K562 (cell line): Measurements from ENCODE around the gene BAD. TPM values are rescaled to one million over a fixed set of nuclear protein-coding genes. Genes with fewer than 3 reads are reported as not detected.

Source experiments
- HIVEP1 ChIP-seq: fragments of 250-450 bp; sonication (Bioruptor Pico); IDR thresholded peaks from 2 replicates; pipeline ENCODE4 v1.4.0; 2020; ENCODE audit warnings: mild to moderate bottlenecking
- IRF2 ChIP-seq: sonication (generic); formaldehyde crosslinking; IDR thresholded peaks from 2 replicates; pipeline ENCODE4 v1.8.1; 2022; ENCODE audit warnings: mild to moderate bottlenecking, missing genetic modification reagents
- KAT8 ChIP-seq: fragments of 450-650 bp; IDR thresholded peaks from 2 replicates; pipeline ENCODE4 v1.6.1; 2016; ENCODE audit warnings: low read depth, mild to moderate bottlenecking
- NFE2L1 ChIP-seq: fragments of 450-650 bp; IDR thresholded peaks from 2 replicates; pipeline ENCODE4 v1.6.1; 2016; ENCODE audit warnings: missing genetic modification characterization, low read depth, mild to moderate bottlenecking, missing compliant biosample characterization, moderate library complexity, borderline replicate concordance
- POLR2G ChIP-seq: fragments of 200-400 bp; formaldehyde crosslinking; IDR thresholded peaks from 2 replicates; pipeline ENCODE4 v1.6.1; 2017; ENCODE audit warnings: low read depth, mild to moderate bottlenecking, antibody characterized with exemption, low read length, moderate library complexity
- SAP30 ChIP-seq: fragments of 200-600 bp; sonication (generic); IDR thresholded peaks from 2 replicates; pipeline ENCODE4 v1.6.1; 2012; ENCODE audit warnings: borderline replicate concordance, low read depth, mild to moderate bottlenecking, moderate library complexity, low read length, control low read depth, inconsistent platforms; ENCODE audit not compliant: insufficient read depth, poor library complexity, severe bottlenecking
- SPI1 ChIP-seq: IDR thresholded peaks from 2 replicates; pipeline ENCODE4 v1.6.1; 2011; ENCODE audit warnings: low read depth, low read length, control low read depth, borderline replicate concordance
- TBL1XR1 ChIP-seq, 2 experiments: IDR thresholded peaks; 2 replicates each; pipeline ENCODE4 v1.6.1; 2012; ENCODE audit warnings: improper control_type of control experiment in 2 of 2, low read length in 2 of 2, mild to moderate bottlenecking in 1 of 2
- ZNF263 ChIP-seq: sonication (generic); formaldehyde crosslinking; IDR thresholded peaks from 2 replicates; pipeline ENCODE4 v1.8.0; 2022; ENCODE audit warnings: mild to moderate bottlenecking, missing genetic modification reagents, borderline replicate concordance
- ZSCAN32 ChIP-seq: fragments of 450-650 bp; formaldehyde crosslinking; IDR thresholded peaks from 2 replicates; pipeline ENCODE4 v1.4.0; 2020; ENCODE audit warnings: mild to moderate bottlenecking, moderate library complexity
- polyA plus RNA-seq, 8 experiments: library from polyadenylated mRNA; depleted of rRNA in 4 of 8; stranded (reverse) in 5 of 8; unstranded in 3 of 8; fragments of >200 nt; fragmentation: Nextera tagmentation in 2 of 8; fragmentation: Illumina TruSeq in 1 of 8; extraction: Ambion mirVana in 2 of 8; extraction: Trizol in 1 of 8; gene quantifications; 2 replicates each; pipeline versions ENCODE4 v1.2.1 to v1.2.3, GENCODE V29; 2011 to 2014; ENCODE audit warnings: inconsistent platforms in 1 of 8, missing spikeins in 1 of 8
- total RNA-seq, 7 experiments: library from RNA; depleted of rRNA in 6 of 7; stranded (reverse); fragments of >200 nt in 6 of 7; fragmentation: Illumina TruSeq in 2 of 7; extraction: Trizol in 2 of 7; gene quantifications; 2 replicates each; pipeline versions ENCODE4 v1.2.1 to v1.2.3, GENCODE V29; 2011 to 2021; ENCODE audit warnings: low replicate concordance in 1 of 7
- TF ChIP-seq, protein P1 (sequence below), 2 experiments: fragments of 450-650 bp in 1 of 2; sonication (generic) in 1 of 2; formaldehyde crosslinking in 1 of 2; IDR thresholded peaks; 2 replicates each; pipeline versions ENCODE4 v1.7.1 to v1.9.0; 2016 to 2022; ENCODE audit warnings: inconsistent platforms in 1 of 2, mild to moderate bottlenecking in 1 of 2, missing genetic modification reagents in 1 of 2
- TF ChIP-seq, protein P2 (sequence below): IDR thresholded peaks from 2 replicates; pipeline ENCODE4 v1.6.1; 2011; ENCODE audit warnings: borderline replicate concordance, low read depth, mild to moderate bottlenecking, moderate library complexity, low read length; ENCODE audit not compliant: insufficient read depth, poor library complexity, severe bottlenecking
- TF ChIP-seq, protein P3 (sequence below): fragments of 450-650 bp; IDR thresholded peaks from one replicate; pipeline ENCODE4 v1.6.1; 2018; ENCODE audit warnings: mild to moderate bottlenecking, moderate library complexity; ENCODE audit not compliant: partially characterized antibody

Gene BAD
- total and polyA plus RNA-seq, 9 of the 15 experiments (the other 6 are each of a cell fraction or from before 2014, with no cell fraction given): 0.61 to 45.6 (median 11.8) TPM

DNA sequence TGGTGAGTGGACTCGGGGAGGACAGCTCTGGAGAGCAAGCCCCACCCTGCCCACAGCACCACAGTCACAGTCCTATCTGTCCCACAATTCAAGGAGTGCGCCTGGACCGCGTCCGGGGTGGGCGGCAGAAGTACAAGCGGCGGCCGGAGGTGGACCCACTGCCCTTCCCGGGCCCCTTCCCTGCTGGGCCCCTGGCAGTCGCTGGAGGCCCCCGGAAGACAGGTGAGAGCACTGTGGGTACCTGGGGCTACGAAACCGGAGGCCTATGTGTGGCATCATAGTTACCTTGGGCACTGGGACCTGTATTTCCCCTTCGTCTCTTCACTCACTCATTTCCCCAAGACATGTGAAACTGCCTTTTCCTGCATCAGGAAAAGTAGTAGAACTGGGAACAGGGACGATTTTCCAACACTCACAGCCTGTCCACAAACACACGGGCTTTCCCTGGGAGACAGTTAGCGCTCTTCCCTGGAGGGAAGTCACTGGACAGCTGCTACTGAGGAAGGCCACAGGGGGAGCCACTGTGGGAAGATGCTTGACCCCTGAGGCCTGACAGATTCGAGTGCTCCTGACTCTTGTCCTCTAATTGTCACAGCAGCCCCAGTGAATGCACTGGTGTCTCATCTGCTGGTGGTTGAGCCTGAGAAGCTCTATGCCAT is 29.8 kb upstream of the BAD start (continued):
- TF ChIP-seq, protein P1, sequence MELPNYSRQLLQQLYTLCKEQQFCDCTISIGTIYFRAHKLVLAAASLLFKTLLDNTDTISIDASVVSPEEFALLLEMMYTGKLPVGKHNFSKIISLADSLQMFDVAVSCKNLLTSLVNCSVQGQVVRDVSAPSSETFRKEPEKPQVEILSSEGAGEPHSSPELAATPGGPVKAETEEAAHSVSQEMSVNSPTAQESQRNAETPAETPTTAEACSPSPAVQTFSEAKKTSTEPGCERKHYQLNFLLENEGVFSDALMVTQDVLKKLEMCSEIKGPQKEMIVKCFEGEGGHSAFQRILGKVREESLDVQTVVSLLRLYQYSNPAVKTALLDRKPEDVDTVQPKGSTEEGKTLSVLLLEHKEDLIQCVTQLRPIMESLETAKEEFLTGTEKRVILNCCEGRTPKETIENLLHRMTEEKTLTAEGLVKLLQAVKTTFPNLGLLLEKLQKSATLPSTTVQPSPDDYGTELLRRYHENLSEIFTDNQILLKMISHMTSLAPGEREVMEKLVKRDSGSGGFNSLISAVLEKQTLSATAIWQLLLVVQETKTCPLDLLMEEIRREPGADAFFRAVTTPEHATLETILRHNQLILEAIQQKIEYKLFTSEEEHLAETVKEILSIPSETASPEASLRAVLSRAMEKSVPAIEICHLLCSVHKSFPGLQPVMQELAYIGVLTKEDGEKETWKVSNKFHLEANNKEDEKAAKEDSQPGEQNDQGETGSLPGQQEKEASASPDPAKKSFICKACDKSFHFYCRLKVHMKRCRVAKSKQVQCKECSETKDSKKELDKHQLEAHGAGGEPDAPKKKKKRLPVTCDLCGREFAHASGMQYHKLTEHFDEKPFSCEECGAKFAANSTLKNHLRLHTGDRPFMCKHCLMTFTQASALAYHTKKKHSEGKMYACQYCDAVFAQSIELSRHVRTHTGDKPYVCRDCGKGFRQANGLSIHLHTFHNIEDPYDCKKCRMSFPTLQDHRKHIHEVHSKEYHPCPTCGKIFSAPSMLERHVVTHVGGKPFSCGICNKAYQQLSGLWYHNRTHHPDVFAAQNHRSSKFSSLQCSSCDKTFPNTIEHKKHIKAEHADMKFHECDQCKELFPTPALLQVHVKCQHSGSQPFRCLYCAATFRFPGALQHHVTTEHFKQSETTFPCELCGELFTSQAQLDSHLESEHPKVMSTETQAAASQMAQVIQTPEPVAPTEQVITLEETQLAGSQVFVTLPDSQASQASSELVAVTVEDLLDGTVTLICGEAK (IDR thresholded peaks at IDR 0.05): no peak
- TF ChIP-seq, protein P1 (CRISPR knock-in tag; IDR thresholded peaks at IDR 0.05): no peak
- TF ChIP-seq, protein P2, sequence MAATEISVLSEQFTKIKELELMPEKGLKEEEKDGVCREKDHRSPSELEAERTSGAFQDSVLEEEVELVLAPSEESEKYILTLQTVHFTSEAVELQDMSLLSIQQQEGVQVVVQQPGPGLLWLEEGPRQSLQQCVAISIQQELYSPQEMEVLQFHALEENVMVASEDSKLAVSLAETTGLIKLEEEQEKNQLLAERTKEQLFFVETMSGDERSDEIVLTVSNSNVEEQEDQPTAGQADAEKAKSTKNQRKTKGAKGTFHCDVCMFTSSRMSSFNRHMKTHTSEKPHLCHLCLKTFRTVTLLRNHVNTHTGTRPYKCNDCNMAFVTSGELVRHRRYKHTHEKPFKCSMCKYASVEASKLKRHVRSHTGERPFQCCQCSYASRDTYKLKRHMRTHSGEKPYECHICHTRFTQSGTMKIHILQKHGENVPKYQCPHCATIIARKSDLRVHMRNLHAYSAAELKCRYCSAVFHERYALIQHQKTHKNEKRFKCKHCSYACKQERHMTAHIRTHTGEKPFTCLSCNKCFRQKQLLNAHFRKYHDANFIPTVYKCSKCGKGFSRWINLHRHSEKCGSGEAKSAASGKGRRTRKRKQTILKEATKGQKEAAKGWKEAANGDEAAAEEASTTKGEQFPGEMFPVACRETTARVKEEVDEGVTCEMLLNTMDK: peak; percentile 88
- TF ChIP-seq, protein P3, sequence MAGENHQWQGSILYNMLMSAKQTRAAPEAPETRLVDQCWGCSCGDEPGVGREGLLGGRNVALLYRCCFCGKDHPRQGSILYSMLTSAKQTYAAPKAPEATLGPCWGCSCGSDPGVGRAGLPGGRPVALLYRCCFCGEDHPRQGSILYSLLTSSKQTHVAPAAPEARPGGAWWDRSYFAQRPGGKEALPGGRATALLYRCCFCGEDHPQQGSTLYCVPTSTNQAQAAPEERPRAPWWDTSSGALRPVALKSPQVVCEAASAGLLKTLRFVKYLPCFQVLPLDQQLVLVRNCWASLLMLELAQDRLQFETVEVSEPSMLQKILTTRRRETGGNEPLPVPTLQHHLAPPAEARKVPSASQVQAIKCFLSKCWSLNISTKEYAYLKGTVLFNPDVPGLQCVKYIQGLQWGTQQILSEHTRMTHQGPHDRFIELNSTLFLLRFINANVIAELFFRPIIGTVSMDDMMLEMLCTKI: no peak
- TF ChIP-seq ZNF263 (CRISPR knock-in tag): no peak
- TF ChIP-seq HIVEP1 (CRISPR knock-in tag): no peak
- no peak for TF ChIP-seq KAT8
- no peak for TF ChIP-seq TBL1XR1 (IDR thresholded peaks at IDR 0.05; ENCODE audit: low read length in 2 of 2)
- no peak for TF ChIP-seq NFE2L1 (tag)
- peak; percentile 45 for TF ChIP-seq POLR2G
- TF ChIP-seq SAP30: no peak
- TF ChIP-seq ZSCAN32 (CRISPR knock-in tag): no peak
- TF ChIP-seq IRF2: no peak
- peak; percentile 58 for TF ChIP-seq SPI1
